ENCODE results near the gene SLC25A18.
"Not testable (repeated sequence)": the region's sequence is repeated elsewhere in the genome, so short reads cannot be mapped to it uniquely, and the experiment has no call there.

Gene SLC25A18

DNA sequence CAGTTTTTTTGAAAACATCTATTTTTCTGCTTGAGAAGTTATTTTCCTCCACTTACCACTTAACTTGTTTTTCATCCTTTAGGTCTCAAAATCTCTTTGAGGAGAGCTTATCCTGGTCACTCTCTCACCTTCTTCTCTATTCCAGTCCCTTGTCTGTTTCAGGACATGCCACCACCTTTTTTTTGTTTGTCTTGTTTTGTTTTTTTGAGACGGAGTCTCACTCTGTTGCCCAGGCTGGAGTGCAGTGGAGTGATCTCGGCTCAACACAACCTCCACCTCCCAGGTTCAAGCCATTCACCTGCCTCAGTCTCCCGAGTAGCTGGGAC lies 70.7 kb downstream of the SLC25A18 start:
- TF ChIP-seq, protein P1, sequence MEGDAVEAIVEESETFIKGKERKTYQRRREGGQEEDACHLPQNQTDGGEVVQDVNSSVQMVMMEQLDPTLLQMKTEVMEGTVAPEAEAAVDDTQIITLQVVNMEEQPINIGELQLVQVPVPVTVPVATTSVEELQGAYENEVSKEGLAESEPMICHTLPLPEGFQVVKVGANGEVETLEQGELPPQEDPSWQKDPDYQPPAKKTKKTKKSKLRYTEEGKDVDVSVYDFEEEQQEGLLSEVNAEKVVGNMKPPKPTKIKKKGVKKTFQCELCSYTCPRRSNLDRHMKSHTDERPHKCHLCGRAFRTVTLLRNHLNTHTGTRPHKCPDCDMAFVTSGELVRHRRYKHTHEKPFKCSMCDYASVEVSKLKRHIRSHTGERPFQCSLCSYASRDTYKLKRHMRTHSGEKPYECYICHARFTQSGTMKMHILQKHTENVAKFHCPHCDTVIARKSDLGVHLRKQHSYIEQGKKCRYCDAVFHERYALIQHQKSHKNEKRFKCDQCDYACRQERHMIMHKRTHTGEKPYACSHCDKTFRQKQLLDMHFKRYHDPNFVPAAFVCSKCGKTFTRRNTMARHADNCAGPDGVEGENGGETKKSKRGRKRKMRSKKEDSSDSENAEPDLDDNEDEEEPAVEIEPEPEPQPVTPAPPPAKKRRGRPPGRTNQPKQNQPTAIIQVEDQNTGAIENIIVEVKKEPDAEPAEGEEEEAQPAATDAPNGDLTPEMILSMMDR (conservative IDR thresholded peaks at IDR 0.05; ENCODE audit: low read depth, low read length), result no peak
- H3K4me3 ChIP-seq (ENCODE audit: low read depth, low read length), result no peak overlapping the region
- DNase-seq (ENCODE audit: low read depth), result no peak

DNA sequence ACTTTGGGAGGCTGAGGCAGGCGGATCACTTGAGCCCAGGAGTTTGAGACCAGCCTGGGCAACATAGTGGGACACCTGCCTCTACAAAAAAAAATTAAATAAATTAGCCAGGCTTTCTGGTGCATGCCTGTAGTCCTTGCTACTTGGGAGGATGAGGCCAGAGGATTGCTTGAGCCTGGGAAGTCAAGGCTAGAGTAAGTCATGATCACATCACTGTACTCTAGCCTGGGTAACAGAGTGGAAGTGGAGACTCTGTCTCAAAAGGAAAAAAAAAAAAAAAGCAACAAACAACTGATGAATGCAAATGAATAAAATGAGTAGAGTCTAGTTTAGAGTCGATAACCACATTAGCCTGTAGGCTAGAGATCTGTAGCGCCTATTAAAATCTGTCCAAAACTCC lies 71.4 kb downstream of the SLC25A18 start:
- TF ChIP-seq, protein P1 (conservative IDR thresholded peaks at IDR 0.05; ENCODE audit: low read depth, low read length), result no peak
- no peak overlapping the region for H3K4me3 ChIP-seq (ENCODE audit: low read depth, low read length)
- DNase-seq (ENCODE audit: low read depth), result no peak

DNA sequence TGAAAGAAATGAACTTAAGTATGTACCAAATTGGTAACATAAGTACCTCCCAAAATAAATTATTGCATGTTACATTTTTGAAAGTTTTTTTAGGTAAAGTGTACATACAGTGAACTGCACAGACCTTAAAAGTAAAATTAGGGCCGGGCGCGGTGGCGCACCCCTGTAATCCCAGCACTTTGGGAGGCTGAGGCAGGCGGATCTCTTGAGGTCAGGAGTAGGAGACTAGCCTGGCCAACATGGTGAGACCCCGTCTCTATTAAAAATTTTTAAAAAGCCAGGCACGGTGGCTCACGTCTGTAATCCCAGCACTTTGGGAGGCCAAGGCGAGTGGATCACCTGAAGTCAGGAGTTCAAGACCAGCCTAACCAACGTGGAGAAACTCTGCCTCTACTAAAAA lies 73.6 kb downstream of the SLC25A18 start:
- not testable (repeated sequence) for H3K4me3 ChIP-seq (ENCODE audit: low read depth, low read length); DNase-seq (ENCODE audit: low read depth)

DNA sequence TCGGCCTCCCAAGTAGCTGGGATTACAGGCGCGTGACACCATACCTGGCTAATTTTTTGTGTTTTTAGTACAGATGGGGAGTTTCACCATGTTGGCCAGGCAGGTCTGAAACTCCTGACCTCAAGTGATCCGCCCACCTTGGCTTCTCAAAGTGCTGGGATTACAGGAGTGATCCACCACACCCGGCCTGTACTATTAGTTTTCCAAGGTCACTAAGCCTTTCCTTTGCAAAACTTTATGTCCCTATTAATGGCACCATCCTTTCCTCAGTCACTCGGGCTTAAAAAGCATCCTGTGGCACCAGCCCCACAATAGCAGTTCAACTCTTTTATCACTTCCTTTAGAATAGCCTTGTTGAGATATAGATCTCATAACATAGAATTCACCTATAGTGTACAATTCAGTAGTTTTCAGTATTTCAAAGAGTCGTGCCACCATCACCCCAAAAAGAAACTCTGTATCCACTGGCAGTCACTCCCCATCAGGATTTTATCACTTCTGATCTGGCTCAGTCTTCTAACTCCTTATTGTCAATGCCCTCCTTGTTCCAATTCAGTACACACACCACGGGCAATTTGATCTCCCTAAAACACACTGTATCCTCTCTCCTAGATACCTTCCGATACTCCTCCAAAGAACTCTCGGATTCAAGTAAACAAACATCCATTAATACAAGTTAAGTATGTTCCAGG lies 74.3 kb downstream of the SLC25A18 start:
- no peak for DNase-seq (ENCODE audit: low read depth)
- TF ChIP-seq, protein P1 (conservative IDR thresholded peaks at IDR 0.05; ENCODE audit: low read depth, low read length), result no peak
- peak overlapping the region; percentile 87 for H3K4me3 ChIP-seq (ENCODE audit: low read depth, low read length)

DNA sequence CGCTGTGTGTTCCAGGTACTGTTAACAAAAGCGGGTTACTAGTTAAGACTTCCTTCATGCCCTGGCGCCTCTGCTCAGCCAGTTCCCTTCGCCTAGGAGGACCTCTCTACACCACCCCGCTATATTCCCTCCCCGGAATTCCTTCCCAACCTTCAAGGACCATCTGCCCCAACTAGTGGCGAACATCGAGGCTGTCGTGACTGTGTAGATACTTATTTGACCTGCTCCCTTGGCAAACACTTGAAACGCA lies 74.8 kb downstream of the SLC25A18 start:
- peak overlapping the region; percentile 87 for H3K4me3 ChIP-seq (ENCODE audit: low read depth, low read length)
- no peak for DNase-seq (ENCODE audit: low read depth)
- TF ChIP-seq, protein P1 (conservative IDR thresholded peaks at IDR 0.05; ENCODE audit: low read depth, low read length), result peak; percentile 24

DNA sequence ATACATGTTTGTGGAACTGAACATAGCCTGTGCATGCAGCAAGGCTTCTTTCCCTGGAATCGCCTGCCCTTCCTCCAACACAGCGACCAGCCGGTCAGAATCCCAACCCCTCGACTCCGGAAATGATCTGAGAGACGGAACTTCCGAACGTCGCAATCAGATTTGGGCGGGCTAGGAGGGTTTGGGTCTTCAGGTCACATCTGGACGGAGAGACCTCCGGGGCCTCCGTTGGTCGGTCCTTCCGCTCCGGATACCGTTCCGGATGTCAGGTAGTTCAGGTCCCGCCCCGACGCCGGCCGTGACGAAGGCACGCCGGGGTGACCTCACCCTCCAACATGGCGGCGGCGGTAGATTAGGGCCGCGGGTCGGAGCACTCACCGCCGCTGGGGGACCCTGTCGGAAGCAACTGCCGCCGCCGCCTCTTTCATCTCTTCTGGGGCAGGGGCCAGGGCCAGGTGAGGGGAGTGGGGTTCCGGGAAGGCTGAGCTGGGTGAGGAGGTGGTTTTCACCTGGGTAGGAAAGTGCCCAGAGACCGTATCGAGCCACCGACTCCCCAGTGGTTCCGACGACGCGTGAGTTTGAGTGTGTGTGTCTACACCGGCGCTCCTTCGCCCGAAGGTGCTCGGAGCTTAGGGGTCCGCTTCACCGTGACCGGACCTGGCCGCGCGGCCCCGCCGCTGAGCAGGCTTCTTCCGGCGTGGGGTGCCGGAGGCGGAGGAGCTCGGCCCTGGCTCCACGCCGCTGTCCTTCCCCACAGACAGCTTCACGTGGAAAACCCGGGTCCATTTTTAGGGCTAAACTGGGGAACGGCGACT lies 75.3 kb downstream of the SLC25A18 start, which contains the start of gene BCL2L13:
Gene BCL2L13 (plus strand): TSS at position 326 of the 815 bp plus-strand sequence. CDS start 16,955 bp downstream, outside the sequence.
- DNase-seq (ENCODE audit: low read depth), result peak; percentile 95
- TF ChIP-seq, protein P1 (conservative IDR thresholded peaks at IDR 0.05; ENCODE audit: low read depth, low read length), result no peak
- H3K4me3 ChIP-seq (ENCODE audit: low read depth, low read length), result peak within 1 kb of the TSS; percentile 87

DNA sequence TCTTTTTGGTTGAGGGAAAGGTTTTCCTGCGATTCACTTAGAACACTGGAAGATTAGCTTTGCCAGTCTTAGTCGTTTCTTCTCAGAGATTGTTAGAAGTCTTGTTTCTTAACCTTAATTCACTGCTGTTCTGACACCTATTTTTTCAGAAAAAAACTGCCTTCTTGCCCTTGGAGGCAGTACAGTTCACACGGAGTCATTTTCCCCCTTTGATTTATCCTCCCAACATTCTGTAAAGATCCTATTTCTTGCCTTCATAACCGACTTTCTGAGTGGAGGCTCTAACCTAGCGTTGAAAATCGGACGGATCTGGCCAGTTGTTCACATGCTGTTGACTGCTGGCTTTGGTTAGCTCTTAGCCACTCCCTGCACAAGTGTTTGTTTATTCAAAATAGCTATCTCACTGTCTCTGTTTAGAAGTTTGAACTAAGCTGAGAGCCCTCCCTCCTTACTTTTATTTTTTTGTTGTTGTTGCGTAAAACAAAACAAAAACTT lies 76.0 kb downstream of the SLC25A18 start:
- H3K4me3 ChIP-seq (ENCODE audit: low read depth, low read length), result peak overlapping the region; percentile 87
- TF ChIP-seq, protein P1 (conservative IDR thresholded peaks at IDR 0.05; ENCODE audit: low read depth, low read length), result no peak
- DNase-seq (ENCODE audit: low read depth), result peak; percentile 82
